Measurements from ENCODE around the gene WDCP. TPM values are rescaled to one million over a fixed set of nuclear protein-coding genes. Genes with fewer than 3 reads are reported as not detected.

Gene WDCP
- polyA plus RNA-seq, 1 donor from 2014 or later = 15.7 TPM

DNA sequence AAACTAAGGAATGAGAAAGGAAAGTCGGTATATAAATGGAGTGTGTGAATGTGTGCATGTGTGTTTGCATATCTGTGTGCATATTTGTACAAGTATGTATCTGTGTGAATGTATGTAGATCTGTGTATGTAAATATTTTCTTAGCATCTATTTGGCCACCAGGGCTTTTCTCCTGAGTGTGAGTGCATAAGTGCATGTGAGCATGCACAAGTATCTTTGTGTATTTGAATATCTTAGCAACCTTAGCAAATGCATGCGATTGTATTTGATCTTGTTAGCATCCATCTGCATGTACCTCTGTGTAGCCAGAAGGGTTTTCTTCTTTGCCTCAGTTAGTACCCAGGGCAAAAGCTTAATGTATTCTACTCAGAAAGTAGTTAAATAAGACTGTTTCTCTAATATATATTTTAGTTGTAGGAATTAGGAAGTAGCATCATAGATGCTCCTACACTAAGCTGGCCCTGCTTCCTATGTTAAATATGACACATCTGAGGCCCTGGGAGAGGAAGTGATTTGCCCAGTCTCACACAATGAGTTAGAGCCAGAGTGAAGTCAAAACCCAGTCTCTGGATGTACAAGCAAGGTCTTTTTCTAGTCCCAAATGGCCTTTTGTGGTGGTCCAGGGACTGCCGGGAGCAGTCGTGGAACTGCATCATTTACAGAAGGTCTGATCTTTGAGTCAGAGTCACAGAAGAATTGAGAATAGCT, 11.5 kb upstream of the WDCP start:
- no peaks in the 10 kb centered on the region for H3F3A ChIP-seq (ENCODE audit: insufficient read depth, low read length, poor library complexity, severe bottlenecking)
- no peak overlapping the region for H3K27ac ChIP-seq (ENCODE audit: low read length)
- no peaks in the 10 kb centered on the region for H3K9me3 ChIP-seq (ENCODE audit: low read length)
- H3K9me2 ChIP-seq (ENCODE audit: insufficient read depth, low read length) = no peaks in the 10 kb centered on the region
- no peak overlapping the region for H3K4me2 ChIP-seq (ENCODE audit: low read length)
- no peak overlapping the region for H3K4me3 ChIP-seq (ENCODE audit: low read length)
- no peaks in the 10 kb centered on the region for H3K27me3 ChIP-seq (ENCODE audit: insufficient read depth, low read depth, low read length)
- H4K20me1 ChIP-seq (ENCODE audit: insufficient read depth) = no peaks in the 10 kb centered on the region
- no peak for TF ChIP-seq POLR2AphosphoS5 (IDR thresholded peaks at IDR 0.05)
- TF ChIP-seq EZH2 (IDR thresholded peaks at IDR 0.05; ENCODE audit: borderline replicate concordance, insufficient read depth, low read length, poor library complexity, severe bottlenecking) = no peak
- no peak for TF ChIP-seq SMC3 (conservative IDR thresholded peaks at IDR 0.05; ENCODE audit: poor library complexity)
- no peak for TF ChIP-seq MXI1 (conservative IDR thresholded peaks at IDR 0.05; ENCODE audit: poor library complexity, severe bottlenecking)
- TF ChIP-seq EP300 (conservative IDR thresholded peaks at IDR 0.05; ENCODE audit: poor library complexity, severe bottlenecking) = no peak
- TF ChIP-seq, protein P1, sequence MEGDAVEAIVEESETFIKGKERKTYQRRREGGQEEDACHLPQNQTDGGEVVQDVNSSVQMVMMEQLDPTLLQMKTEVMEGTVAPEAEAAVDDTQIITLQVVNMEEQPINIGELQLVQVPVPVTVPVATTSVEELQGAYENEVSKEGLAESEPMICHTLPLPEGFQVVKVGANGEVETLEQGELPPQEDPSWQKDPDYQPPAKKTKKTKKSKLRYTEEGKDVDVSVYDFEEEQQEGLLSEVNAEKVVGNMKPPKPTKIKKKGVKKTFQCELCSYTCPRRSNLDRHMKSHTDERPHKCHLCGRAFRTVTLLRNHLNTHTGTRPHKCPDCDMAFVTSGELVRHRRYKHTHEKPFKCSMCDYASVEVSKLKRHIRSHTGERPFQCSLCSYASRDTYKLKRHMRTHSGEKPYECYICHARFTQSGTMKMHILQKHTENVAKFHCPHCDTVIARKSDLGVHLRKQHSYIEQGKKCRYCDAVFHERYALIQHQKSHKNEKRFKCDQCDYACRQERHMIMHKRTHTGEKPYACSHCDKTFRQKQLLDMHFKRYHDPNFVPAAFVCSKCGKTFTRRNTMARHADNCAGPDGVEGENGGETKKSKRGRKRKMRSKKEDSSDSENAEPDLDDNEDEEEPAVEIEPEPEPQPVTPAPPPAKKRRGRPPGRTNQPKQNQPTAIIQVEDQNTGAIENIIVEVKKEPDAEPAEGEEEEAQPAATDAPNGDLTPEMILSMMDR (IDR thresholded peaks at IDR 0.05; ENCODE audit: poor library complexity, severe bottlenecking) = no peak
- TF ChIP-seq RAD21 (conservative IDR thresholded peaks at IDR 0.05) = no peak
- TF ChIP-seq REST (IDR thresholded peaks at IDR 0.05; ENCODE audit: borderline replicate concordance) = no peak
- no peak for TF ChIP-seq TAF1 (IDR thresholded peaks at IDR 0.05; ENCODE audit: low read depth)
- H3K9ac ChIP-seq (ENCODE audit: low read length) = no peak overlapping the region
- no peaks in the 10 kb centered on the region for H3K79me2 ChIP-seq (replicated peaks; ENCODE audit: insufficient read depth, low read length)
- H2AFZ ChIP-seq (ENCODE audit: low read depth, low read length) = no peak overlapping the region
- peaks cover 5% of the 10 kb centered on the region for H3K36me3 ChIP-seq (ENCODE audit: insufficient read depth, low read length)

DNA sequence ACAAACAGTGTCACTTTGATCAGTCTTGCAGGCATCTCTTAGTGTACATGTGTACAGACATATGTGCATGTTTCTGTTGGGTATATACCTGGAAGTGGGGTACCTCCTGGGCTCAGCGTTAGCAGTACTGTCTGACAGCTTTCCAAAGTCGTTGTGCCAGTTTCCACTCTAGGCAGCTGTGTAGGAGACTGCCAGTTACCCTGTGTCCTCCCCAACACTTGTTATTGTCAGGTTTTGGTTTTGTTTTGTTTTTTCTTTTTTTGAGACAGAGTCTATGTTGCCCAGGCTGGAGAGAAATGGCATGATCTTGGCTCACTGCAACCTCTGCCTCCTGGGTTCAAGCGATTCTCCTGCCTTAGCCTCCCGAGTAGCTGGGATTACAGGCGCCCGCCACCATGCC, 8.6 kb upstream of the WDCP start:
- H3K9me2 ChIP-seq (ENCODE audit: insufficient read depth, low read length) = no peaks in the 10 kb centered on the region
- H3K27ac ChIP-seq (ENCODE audit: low read length) = no peak overlapping the region
- H3K79me2 ChIP-seq (replicated peaks; ENCODE audit: insufficient read depth, low read length) = no peaks in the 10 kb centered on the region
- no peaks in the 10 kb centered on the region for H3K36me3 ChIP-seq (ENCODE audit: insufficient read depth, low read length)
- no peaks in the 10 kb centered on the region for H3K27me3 ChIP-seq (ENCODE audit: insufficient read depth, low read depth, low read length)
- no peak overlapping the region for H3K4me2 ChIP-seq (ENCODE audit: low read length)
- H3K9me3 ChIP-seq (ENCODE audit: low read length) = no peaks in the 10 kb centered on the region
- no peaks in the 10 kb centered on the region for H3F3A ChIP-seq (ENCODE audit: insufficient read depth, low read length, poor library complexity, severe bottlenecking)
- H3K4me3 ChIP-seq (ENCODE audit: low read length) = no peak overlapping the region
- H3K9ac ChIP-seq (ENCODE audit: low read length) = no peak overlapping the region
- TF ChIP-seq POLR2AphosphoS5 (IDR thresholded peaks at IDR 0.05) (no peak), EP300 (conservative IDR thresholded peaks at IDR 0.05; ENCODE audit: poor library complexity, severe bottlenecking) (no peak)
- no peak overlapping the region for H2AFZ ChIP-seq (ENCODE audit: low read depth, low read length)
- no peaks in the 10 kb centered on the region for H4K20me1 ChIP-seq (ENCODE audit: insufficient read depth)
